HG03139 (cell line): Measurements from ENCODE around the gene KRT10.

Experiments
- ATAC-seq: cut with Tn5 transposase; IDR thresholded peaks from one replicate; pipeline ENCODE4 v1.9.1; 2021; ENCODE audit not compliant: unreplicated experiment

KRT10 gene

GRCh38 chr17:40809721-40810421 lies 12.5 kb downstream of the KRT10 start:
- no peak for ATAC-seq

DNA sequence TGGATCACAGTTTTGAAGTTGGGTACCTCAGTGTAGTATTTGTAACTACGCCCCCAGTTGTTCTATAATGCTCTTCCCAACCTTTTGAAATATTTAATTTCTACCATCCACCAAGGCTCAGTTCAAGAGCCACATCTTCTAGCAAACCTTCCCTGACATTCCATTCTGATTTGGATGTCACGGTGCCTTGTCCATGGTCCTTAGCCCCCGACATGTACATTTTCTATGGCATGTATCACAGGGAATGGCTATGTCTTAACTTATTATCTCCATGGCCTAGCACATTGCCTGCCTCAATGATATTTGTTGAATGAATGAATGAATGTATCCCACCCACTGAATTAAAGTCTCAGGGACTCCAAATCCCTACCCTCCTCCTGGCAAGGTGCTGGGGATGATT lies 16.3 kb downstream of the KRT10 start:
- ATAC-seq, result no peak

DNA sequence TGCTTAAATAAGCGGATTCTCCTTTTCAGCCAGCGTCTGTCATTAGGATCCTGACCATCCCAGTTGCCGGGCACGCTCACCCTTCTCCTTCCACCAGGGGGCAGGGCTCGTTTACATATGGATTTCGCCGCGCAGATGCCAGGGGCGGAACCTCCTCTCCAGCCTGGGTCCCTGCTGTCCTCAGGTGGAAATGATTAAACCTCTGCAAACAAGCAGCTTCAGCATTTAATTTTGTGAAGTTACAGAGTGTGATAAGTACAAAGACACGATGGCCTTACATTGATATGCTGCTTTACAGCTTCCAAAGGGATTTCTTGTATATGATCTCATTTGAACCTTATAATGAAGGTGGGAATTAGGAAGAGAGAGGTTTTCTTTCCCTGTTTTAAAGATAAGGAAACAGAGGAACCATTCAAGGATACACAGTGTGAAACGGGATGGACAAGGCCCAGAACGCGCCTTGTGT lies 18.8 kb downstream of the KRT10 start:
- no peak for ATAC-seq

GRCh38 chr17:40801157-40801556 lies 21.3 kb downstream of the KRT10 start:
- ATAC-seq, result no peak

GRCh38 chr17:40800381-40800780 lies 22.0 kb downstream of the KRT10 start:
- no peak for ATAC-seq

- ATAC-seq, result no peak
Observed at GRCh38 chr17:40799859-40800258, 22.6 kb downstream of the KRT10 start, which contains the start of gene KRT28. TSS of gene KRT28 (minus strand) at chr17:40799959. CDS start at chr17:40799893, 66 bp downstream.

DNA sequence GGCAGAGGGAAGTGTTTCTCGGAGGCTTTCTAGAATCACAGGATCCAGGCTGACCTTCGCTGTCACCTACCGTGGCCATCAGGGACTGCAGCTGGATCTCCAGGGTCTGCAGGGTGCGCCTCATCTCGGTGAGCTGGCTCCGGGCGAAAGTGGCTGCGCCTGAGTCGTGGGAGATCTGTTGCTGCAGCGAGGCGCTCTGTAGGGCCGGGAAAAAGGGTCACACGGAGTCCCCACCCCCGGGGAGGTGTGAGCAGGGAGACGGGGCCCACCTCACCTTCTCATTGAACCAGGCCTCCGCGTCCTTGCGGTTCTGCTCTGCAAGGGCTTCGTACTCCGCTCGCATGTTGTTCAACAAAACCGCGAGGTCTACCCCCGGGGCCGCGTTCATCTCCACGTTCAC lies 25.6 kb downstream of the KRT10 start:
- ATAC-seq, result no peak

- no peak for ATAC-seq
Observed at GRCh38 chr17:40795019-40795667, 27.3 kb downstream of the KRT10 start.

- no peak for ATAC-seq
Observed at GRCh38 chr17:40794466-40794865, 27.9 kb downstream of the KRT10 start.

- ATAC-seq, result no peak
Observed at GRCh38 chr17:40793832-40794231, 28.6 kb downstream of the KRT10 start.

DNA sequence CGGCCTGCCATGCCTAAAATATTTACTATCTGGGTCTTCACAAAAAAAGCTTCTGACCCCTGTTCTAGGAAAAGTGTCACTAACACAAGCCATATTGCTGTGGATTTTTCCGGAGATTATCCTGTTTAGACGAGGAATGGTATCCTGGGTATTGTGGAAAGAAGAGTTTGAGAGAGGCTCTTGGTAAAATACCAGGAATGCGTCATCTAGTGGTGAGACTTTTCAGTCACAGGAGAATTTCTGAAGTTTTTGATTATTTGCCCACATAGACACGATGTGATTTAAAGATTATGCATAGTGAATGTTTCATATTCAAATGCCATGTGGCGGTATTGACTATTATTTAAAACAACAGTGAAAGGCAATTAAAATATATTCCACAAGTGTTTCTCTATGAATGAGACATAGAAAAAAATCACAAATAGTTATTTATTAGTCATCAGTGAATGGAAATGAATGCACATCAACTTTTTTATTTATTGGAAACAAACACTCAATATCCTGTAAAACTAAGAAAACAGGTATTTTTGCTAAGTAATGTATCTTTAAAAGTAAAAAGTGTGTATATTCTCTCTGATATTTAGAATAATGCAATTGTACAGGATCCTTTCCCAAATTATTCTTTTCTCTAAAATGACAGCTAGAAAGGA lies 30.5 kb downstream of the KRT10 start:
- ATAC-seq, result no peak

- ATAC-seq, result no peak
Observed at GRCh38 chr17:40791111-40791510, 31.3 kb downstream of the KRT10 start.

GRCh38 chr17:40782450-40782849 lies 40.0 kb downstream of the KRT10 start, which contains the start of gene KRT27:
TSS of gene KRT27 (minus strand) at chr17:40782550. CDS start at chr17:40782493, 57 bp downstream.
- no peak for ATAC-seq

GRCh38 chr17:40779181-40779909 lies 43.1 kb downstream of the KRT10 start:
- ATAC-seq, result no peak

- ATAC-seq, result no peak
Observed at GRCh38 chr17:40778461-40778860, 44.0 kb downstream of the KRT10 start.

- no peak for ATAC-seq
Observed at GRCh38 chr17:40777971-40778370, 44.4 kb downstream of the KRT10 start.

DNA sequence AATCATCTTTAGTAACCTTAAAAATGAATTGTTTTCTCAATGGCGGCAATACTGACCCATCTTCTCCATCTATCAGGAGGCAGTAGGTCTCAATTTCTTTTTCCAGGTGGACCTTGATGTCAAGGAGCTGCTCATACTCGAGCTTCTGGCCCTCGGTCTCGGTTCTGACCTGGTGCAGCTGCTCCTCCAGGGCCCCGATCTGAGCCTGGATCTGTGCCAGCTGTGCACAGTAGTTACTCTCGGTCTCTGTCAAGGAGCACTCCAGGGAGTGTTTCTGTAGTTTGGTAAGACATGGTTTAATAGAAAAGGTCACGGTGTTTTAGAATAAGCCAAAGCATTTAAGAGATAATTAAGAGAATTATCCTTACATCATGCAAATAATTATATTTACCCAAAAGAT lies 45.0 kb downstream of the KRT10 start:
- ATAC-seq, result no peak

DNA sequence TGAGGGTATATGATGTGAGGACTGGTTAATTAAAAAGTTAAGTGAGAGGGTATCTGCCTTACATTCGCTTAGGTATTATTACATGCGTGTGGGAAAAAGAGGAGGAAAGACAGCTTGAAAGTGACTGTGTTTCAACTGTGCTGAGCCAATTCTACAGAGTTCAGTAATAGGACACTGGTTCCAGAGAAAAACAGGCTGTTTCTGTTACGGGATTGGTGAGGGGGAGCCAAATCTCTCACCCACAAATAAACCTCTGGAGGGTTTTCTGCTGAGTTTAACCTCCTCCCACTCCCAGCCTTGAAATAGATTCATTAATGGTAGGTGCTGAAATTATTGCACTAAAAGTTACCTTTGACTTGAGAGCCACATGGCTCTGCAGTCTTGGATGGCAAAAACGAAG lies 46.5 kb downstream of the KRT10 start:
- no peak for ATAC-seq

GRCh38 chr17:40772101-40772500 lies 50.3 kb downstream of the KRT10 start, which contains the start of gene KRT26:
TSS of gene KRT26 (minus strand) at chr17:40772201. CDS start at chr17:40772113, 88 bp downstream.
- ATAC-seq, result no peak
